ENCODE measurements around the gene RPL10.

DNA sequence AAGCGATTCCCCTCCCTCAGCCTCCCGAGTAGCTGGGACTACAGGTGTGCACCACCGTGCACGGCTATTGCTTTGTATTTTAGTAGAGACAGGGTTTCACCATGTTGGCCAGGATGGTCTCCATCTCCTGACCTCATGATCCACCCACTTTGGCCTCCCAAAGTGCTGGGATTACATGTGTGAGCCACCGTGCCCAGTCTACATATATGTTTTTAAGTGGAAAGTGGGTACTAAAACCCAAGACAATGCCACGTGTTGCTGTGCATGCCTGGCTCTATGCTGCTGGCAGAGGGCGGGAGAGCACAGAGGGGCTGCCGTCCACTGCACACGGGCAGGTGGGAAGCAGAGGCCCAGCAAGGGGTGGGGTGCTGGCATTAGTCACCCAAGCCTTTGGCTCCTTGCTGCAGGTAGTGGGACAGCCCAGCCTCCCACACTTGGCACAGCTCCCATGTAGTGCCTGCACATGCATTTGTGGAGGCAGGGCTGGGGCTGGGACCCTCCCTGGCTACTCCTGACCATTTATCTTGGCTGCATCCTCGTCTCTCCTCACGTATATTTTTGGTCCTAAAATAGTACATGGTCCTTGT, 15.6 kb upstream of the RPL10 start:
- TF ChIP-seq POLR2A (IDR thresholded peaks at IDR 0.05) = no peak
- TF ChIP-seq, protein P1, sequence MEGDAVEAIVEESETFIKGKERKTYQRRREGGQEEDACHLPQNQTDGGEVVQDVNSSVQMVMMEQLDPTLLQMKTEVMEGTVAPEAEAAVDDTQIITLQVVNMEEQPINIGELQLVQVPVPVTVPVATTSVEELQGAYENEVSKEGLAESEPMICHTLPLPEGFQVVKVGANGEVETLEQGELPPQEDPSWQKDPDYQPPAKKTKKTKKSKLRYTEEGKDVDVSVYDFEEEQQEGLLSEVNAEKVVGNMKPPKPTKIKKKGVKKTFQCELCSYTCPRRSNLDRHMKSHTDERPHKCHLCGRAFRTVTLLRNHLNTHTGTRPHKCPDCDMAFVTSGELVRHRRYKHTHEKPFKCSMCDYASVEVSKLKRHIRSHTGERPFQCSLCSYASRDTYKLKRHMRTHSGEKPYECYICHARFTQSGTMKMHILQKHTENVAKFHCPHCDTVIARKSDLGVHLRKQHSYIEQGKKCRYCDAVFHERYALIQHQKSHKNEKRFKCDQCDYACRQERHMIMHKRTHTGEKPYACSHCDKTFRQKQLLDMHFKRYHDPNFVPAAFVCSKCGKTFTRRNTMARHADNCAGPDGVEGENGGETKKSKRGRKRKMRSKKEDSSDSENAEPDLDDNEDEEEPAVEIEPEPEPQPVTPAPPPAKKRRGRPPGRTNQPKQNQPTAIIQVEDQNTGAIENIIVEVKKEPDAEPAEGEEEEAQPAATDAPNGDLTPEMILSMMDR (IDR thresholded peaks at IDR 0.05) = no peak

Measured in right lobe of liver (tissue), 4 donors.